Measurements from ENCODE around the gene SH2D4B.

Gene SH2D4B

DNA sequence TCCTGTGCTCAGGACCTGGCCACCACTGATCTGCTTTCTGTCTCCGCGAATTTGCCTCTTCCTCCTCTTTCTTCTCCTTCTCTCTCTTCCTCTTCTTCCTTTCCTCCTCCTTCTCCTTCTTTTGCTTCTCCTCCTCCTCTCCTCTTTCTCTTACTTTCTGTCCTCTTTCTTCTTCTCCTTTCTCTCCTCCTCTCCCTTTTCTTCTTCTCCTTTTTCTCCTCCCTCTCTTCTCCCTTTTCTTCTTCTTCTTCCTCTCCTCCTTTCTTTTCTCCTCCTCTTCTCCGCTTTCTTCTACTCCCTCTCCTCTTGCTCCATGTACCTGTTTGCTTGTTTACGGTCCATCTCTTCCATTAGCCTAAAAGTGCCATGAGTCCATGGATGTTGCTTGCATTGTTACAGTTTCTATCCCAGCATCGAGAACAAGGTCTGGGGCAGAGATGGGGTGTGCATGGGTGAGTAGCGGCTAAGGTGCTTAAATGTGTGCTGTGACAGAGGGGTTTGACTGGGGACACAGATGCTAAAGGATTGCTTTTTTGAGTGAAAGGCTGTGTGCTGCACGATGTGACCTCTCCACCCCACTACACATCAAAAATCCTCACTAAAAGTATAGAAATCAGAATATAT, 7.7 kb downstream of the SH2D4B start:
- no peak for DNase-seq

DNA sequence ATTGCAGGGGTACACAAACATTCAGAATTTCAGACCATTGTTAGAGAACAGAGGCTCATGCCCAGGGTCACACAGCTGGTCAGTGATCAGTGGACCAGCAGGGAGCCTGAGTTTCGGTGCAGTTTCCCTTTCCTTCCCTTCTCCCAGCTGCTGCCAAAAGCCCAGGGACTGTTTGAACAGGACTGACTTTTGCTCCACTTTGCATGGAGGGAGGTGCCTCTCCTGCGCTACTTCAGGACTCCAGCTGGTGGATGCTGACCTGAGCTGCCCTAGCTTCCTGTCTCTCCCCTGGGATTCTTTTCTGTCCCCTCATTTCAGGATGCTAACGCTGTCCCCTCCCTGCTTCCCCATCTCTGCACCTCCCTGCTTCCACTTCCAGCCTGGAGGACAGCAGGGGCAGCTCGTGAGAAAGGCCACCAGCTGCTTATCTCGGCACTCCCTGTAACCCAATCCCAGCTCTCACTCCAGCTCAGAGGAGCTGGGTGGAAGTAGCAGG, 14.5 kb downstream of the SH2D4B start:
- DNase-seq: no peak

DNA sequence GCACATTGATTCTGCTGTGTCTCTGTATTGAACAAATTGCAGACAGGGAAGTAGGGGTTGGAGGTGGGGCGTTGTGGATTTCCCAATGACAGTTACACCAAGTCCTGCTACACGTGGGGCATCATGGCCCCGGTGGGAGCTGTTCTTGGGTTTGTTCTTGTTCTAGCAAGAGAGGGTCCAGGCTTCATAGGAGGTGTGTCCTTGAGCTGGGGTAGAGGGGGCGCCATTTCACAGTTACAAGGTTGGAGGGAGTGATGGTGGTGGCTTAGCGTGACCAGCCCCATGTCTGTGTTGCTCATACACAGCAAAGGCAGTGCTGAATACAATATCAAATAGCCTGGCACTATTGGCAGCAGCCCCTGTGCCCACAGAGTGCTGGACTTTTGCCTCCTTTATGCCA, 15.7 kb downstream of the SH2D4B start:
- DNase-seq: no peak

DNA sequence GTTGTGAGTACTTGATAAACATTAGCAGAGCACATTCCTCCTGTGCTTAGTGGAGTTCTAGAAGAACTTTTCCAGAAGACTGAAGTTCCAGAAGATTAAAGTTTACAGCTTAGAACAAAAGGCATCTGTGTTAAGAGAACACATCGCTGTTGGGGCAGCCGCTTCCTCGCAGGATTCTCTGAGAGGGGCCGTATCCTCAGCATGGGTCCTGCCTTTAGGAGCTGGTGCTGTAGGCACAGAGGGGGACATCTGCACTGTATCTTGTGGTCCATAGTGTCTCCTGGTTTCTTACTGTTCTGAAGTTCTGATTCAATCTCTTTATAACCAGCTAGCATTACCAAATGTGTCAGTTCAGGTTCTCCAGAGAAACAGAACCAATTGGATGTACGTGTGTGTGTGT, 16.3 kb downstream of the SH2D4B start:
- no peak for DNase-seq

DNA sequence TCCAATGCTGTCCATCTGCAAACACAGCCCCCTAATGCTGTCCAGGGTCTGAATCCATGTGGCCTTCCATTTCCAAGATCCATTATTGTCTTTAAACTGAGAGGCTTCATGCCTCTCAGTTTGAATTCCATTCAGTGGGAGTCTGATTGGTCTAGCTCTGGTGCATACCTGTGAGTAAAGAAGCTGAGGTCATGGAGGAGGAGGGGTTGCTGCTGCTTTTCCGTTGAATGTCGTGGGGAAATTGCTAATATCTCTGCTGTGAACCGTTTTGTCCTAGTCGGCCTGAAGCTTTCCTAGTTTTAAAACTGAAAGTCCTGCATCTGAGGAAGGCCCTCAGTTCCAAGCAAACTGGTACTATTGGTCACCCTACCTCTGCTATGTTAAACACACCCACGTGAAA, 17.7 kb downstream of the SH2D4B start:
- DNase-seq: no peak

DNA sequence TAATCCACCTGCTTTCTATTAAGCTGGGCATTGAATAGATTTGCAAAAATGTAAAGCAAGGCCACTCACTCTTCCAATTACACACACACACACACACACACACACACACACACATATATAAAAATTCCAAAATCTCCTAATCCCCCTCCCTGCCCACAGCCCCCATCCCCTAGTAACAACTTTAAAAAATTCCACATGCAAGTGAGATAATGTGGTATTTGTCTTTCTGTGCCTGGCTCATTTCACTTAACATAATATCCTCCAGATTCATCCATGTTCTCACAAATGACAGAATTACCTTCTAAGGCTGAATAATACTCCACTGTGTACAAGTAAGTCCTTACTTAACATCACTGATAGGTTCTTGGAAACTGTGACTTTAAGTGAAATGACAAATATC, 24.2 kb downstream of the SH2D4B start:
- no peak for DNase-seq

DNA sequence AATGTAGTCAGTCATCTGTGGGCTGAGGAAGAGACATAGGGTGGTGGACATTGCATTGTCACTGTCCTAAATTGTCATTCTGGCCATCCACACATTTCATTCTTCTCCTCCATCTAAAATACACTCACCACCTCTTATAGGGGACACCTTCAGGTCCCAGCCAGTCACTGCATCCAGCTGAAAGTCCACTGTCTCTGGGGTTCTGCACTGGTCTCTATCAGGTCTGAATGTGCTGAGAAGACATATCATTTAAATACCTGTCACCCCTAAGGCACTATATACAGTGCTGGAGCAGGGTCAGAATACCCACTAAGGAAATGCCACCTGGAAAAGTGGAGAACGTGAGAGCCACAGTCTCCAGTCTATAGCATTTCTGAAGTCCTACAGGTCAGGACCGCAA, 29.6 kb downstream of the SH2D4B start:
- no peak for DNase-seq

DNA sequence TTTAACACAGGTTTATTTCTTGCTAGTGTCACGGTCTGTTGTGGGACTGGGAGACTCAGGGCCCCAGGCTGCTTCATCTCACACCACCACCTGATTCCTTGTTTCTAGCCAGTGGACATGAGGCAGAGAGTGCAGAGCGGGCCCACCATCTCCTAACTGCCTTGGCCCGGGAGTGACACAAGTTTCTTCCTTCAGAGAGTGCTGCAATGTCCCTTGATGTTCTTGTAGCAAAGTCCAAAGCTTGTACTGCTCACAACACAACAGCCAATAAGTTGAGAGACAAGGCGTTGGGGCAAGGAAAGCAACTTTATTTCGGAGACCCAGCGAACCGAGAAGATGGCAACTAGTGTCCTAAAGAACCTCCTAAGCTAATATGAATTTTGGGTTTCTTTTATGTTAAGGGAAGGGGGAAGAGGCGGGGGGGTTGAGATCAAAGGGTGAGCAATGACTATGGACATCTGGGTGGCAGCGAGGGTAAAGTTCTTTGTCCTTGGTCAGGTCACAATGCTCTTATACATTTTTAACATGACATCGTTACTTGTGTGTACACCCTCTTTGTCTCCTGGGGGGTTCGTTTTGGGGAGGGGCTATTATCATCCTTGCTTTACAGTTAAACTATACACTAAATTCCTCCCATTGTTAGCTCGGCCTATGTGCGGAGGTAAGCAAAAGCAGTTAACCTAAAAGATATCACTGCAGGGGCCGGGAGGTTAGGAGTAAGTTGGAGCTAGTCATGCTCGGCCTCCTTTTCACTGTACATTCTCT, 31.6 kb downstream of the SH2D4B start:
- DNase-seq: no peak

DNA sequence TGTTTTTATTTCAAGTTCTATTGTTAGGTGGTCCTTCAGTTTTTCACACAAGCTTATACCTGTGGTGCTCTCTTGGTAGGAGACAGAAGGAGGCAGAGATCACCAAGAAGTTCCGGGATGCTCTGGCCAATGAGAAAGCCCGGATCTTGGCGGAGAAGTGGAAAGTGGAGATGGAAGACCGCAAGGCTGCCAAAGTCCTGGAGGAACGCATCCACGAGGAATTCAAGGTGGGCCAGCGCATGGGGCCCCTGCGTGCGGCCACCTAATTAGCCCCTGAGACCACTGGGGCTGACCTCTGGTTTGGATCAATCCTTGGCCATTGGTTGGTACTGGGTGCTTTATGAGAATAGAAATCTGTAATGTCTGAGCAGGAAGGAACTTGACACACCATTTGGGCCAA, 33.6 kb downstream of the SH2D4B start:
- DNase-seq: no peak

DNA sequence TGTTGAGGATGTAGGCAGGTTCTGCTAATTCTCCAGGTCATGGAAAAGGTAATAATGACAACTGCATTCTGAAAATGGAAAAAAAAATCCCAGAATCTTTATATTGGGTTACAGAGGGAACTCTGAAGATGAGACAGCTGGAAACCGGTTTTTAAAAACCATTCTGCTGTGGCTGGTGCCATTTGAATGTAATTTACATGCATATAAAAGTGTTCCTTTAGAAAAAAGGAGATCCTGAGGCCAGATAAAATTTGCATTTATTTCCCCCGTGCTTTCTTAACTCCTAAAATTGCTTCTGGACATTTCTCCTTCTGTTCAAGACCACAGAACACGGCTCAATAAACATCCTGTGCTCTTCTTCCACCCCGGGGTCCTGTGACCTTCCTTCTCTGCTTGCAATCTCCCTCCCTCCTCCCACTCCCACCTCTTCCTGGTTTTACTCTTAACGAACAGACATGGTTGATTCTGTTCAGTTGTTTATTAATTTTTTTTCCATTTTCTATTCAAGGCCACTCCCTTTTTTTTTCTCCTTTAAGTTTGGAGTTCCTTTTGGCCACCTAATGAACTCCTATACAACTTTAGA, 41.6 kb downstream of the SH2D4B start:
- DNase-seq: no peak

DNA sequence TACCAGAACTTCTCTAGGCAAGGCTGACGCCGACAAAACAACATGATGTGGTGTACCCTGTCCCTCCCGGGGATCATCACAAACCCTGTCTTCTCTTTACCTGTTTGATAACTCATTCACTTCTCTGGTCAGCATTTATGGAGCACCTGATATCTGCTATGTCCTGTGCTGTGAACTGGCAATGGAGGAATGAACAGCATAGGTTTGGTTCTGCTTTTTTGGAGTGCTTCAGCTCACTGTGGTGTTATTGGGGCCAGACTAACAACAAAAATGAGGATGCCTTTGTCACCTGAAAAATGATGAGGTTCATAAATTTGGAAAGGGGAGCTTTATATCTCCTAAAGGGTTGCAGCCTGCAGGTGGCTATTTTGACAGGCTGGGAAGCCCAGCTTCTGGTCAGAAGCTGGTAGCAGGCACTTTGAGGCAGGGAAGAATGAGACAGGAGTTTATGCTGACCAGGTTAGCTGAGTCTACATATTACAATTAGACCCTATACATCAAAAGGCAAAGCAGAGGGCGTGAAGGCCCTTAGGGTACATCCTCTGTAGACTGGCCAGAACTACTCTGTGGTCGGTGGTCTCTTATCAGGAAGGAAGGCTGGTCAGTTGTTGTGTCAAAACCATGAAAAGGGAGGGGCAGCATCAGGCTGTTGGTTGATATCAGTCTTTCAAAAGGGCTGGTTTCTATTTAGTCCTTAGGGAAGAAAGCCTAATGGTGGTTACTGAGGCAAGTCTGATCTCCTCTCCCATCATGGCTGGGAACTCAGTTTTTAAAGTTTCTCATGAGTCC, 42.3 kb downstream of the SH2D4B start:
- no peak for DNase-seq

DNA sequence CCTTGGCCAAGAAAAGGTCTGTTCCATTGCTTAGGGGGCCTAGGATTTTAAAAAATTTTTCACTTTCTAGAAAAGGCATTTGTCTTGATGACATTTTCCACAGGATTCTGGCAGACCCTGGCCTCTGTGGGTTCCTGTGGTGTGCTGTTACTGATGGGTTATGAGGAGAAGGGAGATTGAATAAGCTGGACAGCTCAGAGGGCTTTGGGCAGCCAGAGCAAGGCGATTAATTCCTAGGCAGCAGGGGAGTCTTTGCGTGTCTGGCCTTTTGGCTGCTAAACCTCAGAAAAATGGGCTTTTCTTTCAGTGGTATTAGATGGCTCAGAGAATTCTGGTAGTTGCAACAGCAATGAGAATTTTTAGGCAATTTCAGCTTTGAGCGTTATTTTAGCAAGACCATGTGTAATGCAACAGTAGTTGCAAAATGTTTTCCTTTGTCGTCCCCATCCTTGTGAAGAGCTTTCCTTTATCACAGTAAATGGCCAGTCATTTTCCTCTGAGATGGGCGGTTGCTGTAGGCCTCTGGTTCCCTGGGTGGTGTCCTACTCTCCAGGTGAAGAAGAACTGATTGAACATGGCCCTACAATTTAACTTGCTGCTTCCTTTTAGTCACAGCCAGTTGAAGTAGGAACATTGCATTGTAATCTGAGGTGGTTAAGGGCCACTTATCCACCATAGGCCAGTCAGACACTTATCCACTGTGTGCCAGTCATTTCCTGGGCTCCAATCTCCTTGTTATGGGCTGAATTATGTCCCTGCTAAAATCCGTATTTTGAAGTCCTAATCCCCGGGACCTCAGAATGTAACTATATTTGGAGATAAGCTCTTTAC, 43.2 kb downstream of the SH2D4B start:
- DNase-seq: no peak

DNA sequence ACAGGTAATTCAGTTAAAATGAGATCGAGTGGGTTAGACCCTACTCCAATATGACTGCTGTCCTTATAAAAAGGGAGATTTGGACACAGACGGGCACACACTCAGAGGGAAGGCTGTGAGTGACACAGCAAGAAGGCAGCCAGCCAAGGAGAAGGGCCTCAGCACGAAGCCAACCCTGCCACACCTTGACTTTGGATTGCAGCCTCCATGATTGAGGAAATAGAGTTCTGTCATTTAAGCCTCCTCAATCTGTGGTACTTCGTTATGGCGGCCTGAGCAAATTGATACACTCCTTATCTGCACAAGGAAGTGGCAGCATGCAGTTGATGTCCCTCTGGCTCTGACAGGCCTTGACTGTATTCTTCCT, 43.8 kb downstream of the SH2D4B start:
- DNase-seq: no peak

DNA sequence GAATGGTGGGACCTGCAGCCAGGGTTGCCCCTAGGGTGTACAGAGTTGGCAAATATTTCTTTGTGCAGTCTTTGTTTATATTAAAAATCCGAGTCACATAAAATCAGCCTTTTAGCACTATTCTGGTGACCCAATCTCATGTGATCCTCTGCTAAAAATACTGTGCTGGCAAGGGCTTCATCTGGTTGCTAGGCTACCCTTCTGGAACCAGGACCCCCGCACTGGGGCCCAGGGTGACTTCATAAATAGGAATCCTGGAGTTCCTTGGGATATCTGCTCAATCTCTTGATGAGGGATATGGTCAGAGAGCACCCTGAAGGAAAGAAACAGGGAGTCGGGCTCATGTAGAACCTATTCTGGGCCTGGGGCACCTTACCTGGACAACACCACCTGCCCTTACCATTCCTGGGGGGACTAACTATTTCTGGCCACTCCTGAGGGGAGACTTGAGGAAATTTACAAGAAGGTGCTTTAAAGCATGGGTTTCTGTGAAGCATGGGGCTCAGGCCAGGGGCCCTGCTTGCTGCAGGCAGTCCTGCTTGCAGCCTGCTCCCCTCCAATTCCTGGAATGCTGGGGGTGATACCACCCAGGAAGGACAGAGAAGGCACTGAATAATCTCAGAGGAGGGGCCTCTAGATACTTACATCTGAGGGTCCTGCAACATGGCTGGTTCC, 44.7 kb downstream of the SH2D4B start:
- no peak for DNase-seq

DNA sequence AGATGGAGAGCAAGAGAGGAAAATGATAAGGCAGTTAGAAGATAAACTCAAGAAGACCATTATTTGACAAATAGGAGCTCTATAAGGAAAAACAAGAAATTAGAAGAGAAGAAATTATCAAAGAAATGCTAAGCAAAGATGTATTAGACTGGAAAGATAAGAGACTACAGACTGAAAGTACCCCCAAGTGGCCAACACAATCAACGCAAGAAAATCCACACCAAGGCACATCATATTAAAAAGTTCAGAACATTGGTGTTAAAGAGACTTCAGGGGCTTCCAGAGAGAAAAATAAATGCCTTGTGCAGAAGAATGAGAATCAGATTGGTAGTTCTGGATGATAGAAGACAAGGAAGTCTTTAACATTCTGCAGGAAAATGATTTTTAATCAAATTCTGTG, 46.0 kb downstream of the SH2D4B start:
- no peak for DNase-seq

DNA sequence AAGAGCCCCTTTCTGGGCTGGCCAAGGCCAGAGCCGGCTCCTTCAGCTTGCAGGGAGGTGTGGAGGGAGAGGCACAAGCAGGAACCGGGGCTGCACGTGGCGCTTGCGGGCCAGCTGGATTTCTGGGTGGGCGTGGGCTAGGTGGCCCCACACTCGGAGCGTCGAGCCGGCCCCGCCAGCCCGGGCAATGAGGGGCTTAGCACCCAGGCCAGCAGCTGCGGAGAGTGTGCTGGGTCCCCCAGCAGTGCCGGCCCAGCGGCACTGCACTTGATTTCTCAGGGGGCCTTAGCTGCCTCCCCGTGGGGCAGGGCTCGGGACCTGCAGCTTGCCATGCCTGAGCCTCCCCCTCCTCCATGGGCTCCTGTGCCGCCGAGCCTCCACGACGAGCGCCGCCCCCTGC, 48.1 kb downstream of the SH2D4B start:
- no peak for DNase-seq

DNA sequence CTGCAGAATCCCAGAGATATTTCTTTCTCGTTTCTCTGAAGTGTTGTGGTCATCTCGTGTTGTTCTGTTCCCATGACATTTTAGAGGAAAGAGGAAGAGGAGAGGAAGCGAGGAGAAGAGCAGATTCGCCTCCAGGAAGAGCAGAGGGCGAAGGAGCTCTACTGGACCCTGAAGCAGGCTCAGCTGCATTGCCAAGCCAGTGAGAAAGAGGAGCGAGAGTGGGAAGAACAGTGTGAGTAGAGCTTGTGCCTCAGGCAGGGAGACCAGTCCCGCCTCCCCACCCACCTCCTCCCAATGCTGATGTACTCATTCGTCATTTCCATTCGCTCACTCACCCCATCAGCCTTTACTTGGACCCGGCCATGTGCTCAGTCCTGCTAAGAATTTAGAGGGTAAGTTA, 50.8 kb downstream of the SH2D4B start:
- no peak for DNase-seq

DNA sequence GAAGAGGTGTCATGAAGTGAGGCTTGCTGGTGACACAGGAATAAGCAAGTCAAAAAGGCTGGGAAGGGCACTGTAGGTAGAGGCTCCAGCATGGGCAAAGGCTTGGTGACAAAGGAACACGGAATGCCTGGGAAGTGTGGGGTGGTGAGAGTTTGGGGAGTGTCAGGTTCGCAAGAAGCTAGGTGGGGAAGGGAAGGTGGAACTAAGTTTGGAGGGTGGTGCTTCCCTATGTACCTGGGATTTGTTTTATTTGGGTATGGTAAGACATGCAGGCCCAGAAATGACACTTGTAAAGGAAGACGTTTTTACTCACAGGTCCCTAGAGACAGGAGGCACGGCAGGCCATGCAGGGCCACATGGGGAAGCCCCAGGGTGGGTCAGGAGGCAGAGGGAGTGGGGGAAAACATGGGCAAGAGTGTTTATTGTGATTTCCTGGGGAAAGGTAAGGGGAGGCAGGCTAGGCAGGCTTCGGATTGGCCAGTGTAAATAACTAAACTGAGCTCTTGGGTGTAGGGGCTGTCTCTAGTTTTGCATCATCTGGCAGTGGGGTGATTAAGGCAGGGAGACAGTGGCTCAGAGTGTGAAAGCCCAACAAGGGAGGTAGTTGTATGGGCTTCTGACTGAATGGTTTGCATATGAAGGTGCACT, 52.1 kb downstream of the SH2D4B start:
- DNase-seq: no peak

DNA sequence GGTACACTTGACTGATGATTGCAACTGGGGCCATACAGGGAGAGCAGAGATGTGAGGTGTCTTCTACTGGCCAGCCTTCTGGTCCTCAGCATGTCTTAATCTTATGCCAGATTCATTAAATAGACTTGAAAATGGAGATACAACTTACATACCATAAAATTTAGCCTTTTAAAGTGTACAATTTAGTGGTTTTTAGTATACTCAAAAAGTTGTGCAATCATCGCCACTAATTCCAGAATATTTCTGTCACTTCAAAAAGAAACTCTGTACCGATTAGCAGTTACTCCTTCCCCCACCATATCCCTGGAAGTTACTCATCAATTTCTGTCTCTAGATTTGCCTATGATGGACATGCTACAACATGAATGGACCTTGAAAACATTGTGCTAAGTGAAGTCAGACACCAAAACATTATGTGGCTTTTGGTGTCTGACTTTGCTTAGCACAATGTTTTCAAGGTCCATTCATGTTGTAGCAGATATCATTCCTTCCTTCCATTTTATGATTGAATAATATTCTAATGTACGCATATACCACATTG, 53.0 kb downstream of the SH2D4B start:
- no peak for DNase-seq

DNA sequence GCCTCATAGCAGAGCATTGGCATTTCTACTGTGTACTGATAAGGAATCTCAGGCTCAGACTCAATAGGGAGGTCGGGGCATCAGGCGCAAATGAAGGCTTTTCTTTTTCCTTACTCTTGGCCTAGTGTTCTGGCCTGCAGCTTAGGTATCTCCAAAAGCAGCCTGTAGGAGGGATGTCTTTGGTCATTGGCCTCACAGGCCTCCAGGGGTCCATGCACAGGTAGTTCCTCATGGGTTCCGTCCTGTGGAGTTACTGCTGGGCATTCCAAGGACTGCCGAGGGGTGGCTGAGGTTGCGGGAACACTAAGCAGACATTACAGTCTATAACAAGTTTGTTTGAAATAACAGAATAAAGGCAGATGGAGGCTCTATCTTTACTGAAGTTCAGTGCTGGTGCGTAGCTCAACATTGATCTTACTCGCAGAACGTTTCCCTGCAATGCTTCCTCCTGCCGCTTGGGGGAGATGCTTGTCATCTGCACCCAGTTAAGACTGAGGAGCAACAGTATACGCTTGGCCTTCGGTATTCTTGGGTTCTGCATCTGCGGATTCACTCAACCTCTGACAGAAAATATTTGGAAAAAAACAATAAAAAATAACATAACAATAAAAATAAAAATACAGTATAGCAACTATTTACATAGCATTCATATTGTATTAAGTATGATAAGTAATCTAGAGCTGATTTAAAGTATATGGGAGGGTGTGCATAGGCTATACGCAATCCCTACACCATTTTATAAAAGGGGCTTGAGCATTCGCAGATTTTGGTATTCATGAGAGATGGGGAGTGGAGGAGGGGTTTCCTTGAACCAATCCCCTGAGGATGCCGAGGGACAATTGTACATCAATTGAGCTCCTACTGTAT, 58.9 kb downstream of the SH2D4B start:
- no peak for DNase-seq

Measured in right forelimb (tissue), 1 donor.